ENCODE measurements around the gene FHOD3. TPM values are rescaled to one million over a fixed set of nuclear protein-coding genes. Genes with fewer than 3 reads are reported as not detected.
A peak's percentile ranks its signal among the peaks of the same experiment; 100 is the strongest.

Gene FHOD3
- total and polyA plus RNA-seq, 2 of the 13 experiments (the other 11 are each of a cell fraction or from before 2014, with no cell fraction given) = 0.07 TPM; not detected in 1

GRCh38 chr18:36693931-36694620 lies 396.6 kb downstream of the FHOD3 start:
- Histone ChIP-seq H3K79me2 (ENCODE audit: insufficient read depth, low read length) (no peaks in the 10 kb centered on the region), H3K27ac (ENCODE audit: extremely low read length, insufficient read depth, low read length) (no peak overlapping the region), H4K20me1 (ENCODE audit: insufficient read depth, low read length) (no peaks in the 10 kb centered on the region), H3K9me3 (ENCODE audit: low read length) (no peaks in the 10 kb centered on the region), H3K9ac (ENCODE audit: insufficient read depth, low read depth, low read length) (no peak overlapping the region), H2AFZ (ENCODE audit: low read length) (no peak overlapping the region), H3K4me1 (ENCODE audit: insufficient read depth, low read length) (peaks cover 11% of the 10 kb centered on the region; the same call in 1 of the 2 replicates), H3K4me3 (replicated peaks in 1 of 3; ENCODE audit: insufficient read depth in 1 of 3, low read depth in 2 of 3, low read length in 3 of 3) (no peak overlapping the region), H3K27me3 (ENCODE audit: control insufficient read depth in 1 of 2, insufficient read depth in 2 of 2, low read length in 2 of 2) (peaks cover 0 to 8% of the 10 kb centered on the region in 2 experiments; a peak in 2 of 5 replicates), H3K36me3 (replicated peaks in 1 of 2; ENCODE audit: control insufficient read depth in 1 of 2, insufficient read depth in 2 of 2, low read length in 2 of 2) (no peaks in the 10 kb centered on the region), H3K4me2 (ENCODE audit: low read depth, low read length) (no peak overlapping the region)
- peak; percentile 32 for FAIRE-seq
- ATAC-seq = peak; percentile 99
- in situ Hi-C loops (cut with HindIII; ENCODE audit: extremely low pct_ligation_motif_present, low pct_unique_long_range_greater_than_20kb) (no loop called here), intact Hi-C loops (cut with micrococcal nuclease; ENCODE audit: unreplicated experiment) (no loop called here)
- ChIA-PET CTCF (ENCODE audit: low intra/inter-chr PET ratio, low total read pairs) (no interaction called here), POLR2A (no interaction called here)
- peak; percentile 38 for DNase-seq (ENCODE audit: low spot score)
- TF ChIP-seq FOXO1 (CRISPR knock-in tag; IDR thresholded peaks at IDR 0.05) (peak; percentile 49; the same call in 1 of the 2 replicates), ARID5B (CRISPR knock-in tag; IDR thresholded peaks at IDR 0.05) (peak; percentile 30; the same call in 1 of the 2 replicates), FOXA1 (IDR thresholded peaks at IDR 0.05) (no peak), FOXA1 (CRISPR knock-in tag; IDR thresholded peaks at IDR 0.05) (peak; percentile 63), ZNF292 (CRISPR knock-in tag; IDR thresholded peaks at IDR 0.05; ENCODE audit: borderline replicate concordance, low read depth) (peak; percentile 54; the same call in 1 of the 2 replicates), TEAD3 (CRISPR knock-in tag; optimal IDR thresholded peaks at IDR 0.05; ENCODE audit: borderline replicate concordance) (peak; percentile 36), JDP2 (CRISPR knock-in tag; IDR thresholded peaks at IDR 0.05; ENCODE audit: borderline replicate concordance) (no peak), ZNF597 (CRISPR knock-in tag; IDR thresholded peaks at IDR 0.05) (no peak), HDAC2 (CRISPR knock-in tag; IDR thresholded peaks at IDR 0.05) (peak; percentile 30; the same call in 1 of the 2 replicates), FOXP1 (IDR thresholded peaks at IDR 0.05) (no peak), FOXP1 (CRISPR knock-in tag; IDR thresholded peaks at IDR 0.05) (0 out of 2 replicates have a peak, but pooled peaks have one; percentile 23), FOXA3 (CRISPR knock-in tag; IDR thresholded peaks at IDR 0.05) (peak; percentile 57), NR0B2 (CRISPR knock-in tag; IDR thresholded peaks at IDR 0.05) (no peak), ZNF7 (CRISPR knock-in tag; IDR thresholded peaks at IDR 0.05) (peak; percentile 81)
- TF ChIP-seq, protein P1, sequence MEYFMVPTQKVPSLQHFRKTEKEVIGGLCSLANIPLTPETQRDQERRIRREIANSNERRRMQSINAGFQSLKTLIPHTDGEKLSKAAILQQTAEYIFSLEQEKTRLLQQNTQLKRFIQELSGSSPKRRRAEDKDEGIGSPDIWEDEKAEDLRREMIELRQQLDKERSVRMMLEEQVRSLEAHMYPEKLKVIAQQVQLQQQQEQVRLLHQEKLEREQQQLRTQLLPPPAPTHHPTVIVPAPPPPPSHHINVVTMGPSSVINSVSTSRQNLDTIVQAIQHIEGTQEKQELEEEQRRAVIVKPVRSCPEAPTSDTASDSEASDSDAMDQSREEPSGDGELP (IDR thresholded peaks at IDR 0.05; ENCODE audit: borderline replicate concordance, low read depth) = peak; percentile 85; the same call in 1 of the 2 replicates
- WGBS (ENCODE audit: low lambda C conversion rate) = 6% methylated on average over 15 of the region's 15 CpGs
- no TSS peak for BruUV-seq (replicated peaks)

Data from HepG2 (cell line).